Activated naive CD4-positive, alpha-beta T cell treated with anti-CD3 and anti-CD28 coated beads, Interleukin-2, amount 50 U/mL, for 72 hours (primary cell): ENCODE measurements around the gene ARHGEF6. TPM values are rescaled to one million over a fixed set of nuclear protein-coding genes. Genes with fewer than 3 reads are reported as not detected.
A peak's percentile ranks its signal among the peaks of the same experiment; 100 is the strongest.

Source experiments
- ATAC-seq, 2 donors: fragments of 150-1000 bp; cut with Tn5 transposase; 2 replicates each; pipeline ENCODE4 v1.10.0; 2021; ENCODE audit warnings: mild to moderate bottlenecking in 2 of 2, moderate library complexity in 2 of 2
- DNase-seq, 2 donors: peaks; one replicate each; pipeline ENCODE4 v3.0.0; 2021 to 2022; ENCODE audit warnings: low spot score in 2 of 2
- H3K27ac Mint-ChIP-seq, 2 donors: one replicate each; pipeline ENCODE4 v1.8.0; 2022; ENCODE audit warnings: mild to moderate bottlenecking in 2 of 2, mixed read lengths in 2 of 2
- H3K36me3 Mint-ChIP-seq, 2 donors: one replicate each; pipeline ENCODE4 v1.8.0; 2022; ENCODE audit warnings: mixed read lengths in 2 of 2
- H3K9me3 Mint-ChIP-seq, 2 donors: one replicate each; pipeline ENCODE4 v1.8.0; 2022; ENCODE audit warnings: mixed read lengths in 2 of 2
- total RNA-seq, 2 donors: library from RNA; stranded (reverse); gene quantifications; one replicate each; pipeline ENCODE4 v1.2.3, GENCODE V29; 2022

The ARHGEF6 gene
- total RNA-seq, 2 donors from 2014 or later = 59.5 to 80.3 TPM

GRCh38 chrX:136656361-136656964 is 124.3 kb downstream of the ARHGEF6 start:
- H3K36me3 Mint-ChIP-seq = peaks cover 71 to 88% of the 10 kb centered on the region in 2 donors
- peak overlapping the region; percentile 96 for H3K27ac Mint-ChIP-seq
- DNase-seq = no peak
- H3K9me3 Mint-ChIP-seq = no peaks in the 10 kb centered on the region
- peak; percentile 18 to 53 for ATAC-seq

- peaks cover 91 to 94% of the 10 kb centered on the region in 2 donors for H3K36me3 Mint-ChIP-seq
- DNase-seq (no peak), ATAC-seq (peak; percentile 64 to 73)
- no peaks in the 10 kb centered on the region for H3K9me3 Mint-ChIP-seq
- peak overlapping the region; percentile 96 for H3K27ac Mint-ChIP-seq
Measured at GRCh38 chrX:136652822-136653723, 127.7 kb downstream of the ARHGEF6 start.

- Mint-ChIP-seq H3K27ac (peak overlapping the region; percentile 96), H3K36me3 (peaks cover 74 to 76% of the 10 kb centered on the region in 2 donors), H3K9me3 (no peaks in the 10 kb centered on the region)
- DNase-seq (no peak), ATAC-seq (peak in 1 of 2 donors; percentile 45)
Measured at GRCh38 chrX:136650811-136651210, 129.9 kb downstream of the ARHGEF6 start.

GRCh38 chrX:136647677-136648360 is 132.9 kb downstream of the ARHGEF6 start, which contains the start of gene CD40LG:
Gene CD40LG (plus strand): TSS chrX:136648158. CDS start chrX:136648249, 91 bp downstream.
- Mint-ChIP-seq H3K9me3 (no peaks in the 10 kb centered on the region), H3K27ac (peak within 1 kb of the TSS; percentile 96), H3K36me3 (peaks cover 44 to 46% of the 10 kb centered on the region in 2 donors)
- DNase-seq = no peak
- peak; percentile 51 to 59 for ATAC-seq

- ATAC-seq = peak; percentile 64 to 74
- H3K27ac Mint-ChIP-seq = peak overlapping the region; percentile 96
- no peaks in the 10 kb centered on the region for H3K9me3 Mint-ChIP-seq
- peaks cover 36 to 37% of the 10 kb centered on the region in 2 donors for H3K36me3 Mint-ChIP-seq
- peak in 1 of 2 donors; percentile 45 for DNase-seq
Measured at GRCh38 chrX:136646602-136647239, 134.0 kb downstream of the ARHGEF6 start.

- no peak for ATAC-seq
- peak overlapping the region; percentile 55 to 71 for H3K27ac Mint-ChIP-seq
- DNase-seq = no peak
- peaks cover 0 to 4% of the 10 kb centered on the region in 2 donors for H3K9me3 Mint-ChIP-seq
- peaks cover under 1 to 17% of the 10 kb centered on the region in 2 donors for H3K36me3 Mint-ChIP-seq
Measured at GRCh38 chrX:136643243-136643642, 137.5 kb downstream of the ARHGEF6 start.

GRCh38 chrX:136639506-136640176 is 141.1 kb downstream of the ARHGEF6 start:
- DNase-seq (no peak), ATAC-seq (peak in 1 of 2 donors; percentile 22)
- peaks cover 4% of the 10 kb centered on the region in 2 donors for H3K9me3 Mint-ChIP-seq
- peaks cover 0 to 17% of the 10 kb centered on the region in 2 donors for H3K36me3 Mint-ChIP-seq
- H3K27ac Mint-ChIP-seq = peak overlapping the region; percentile 32 to 93

GRCh38 chrX:136636121-136636520 is 144.6 kb downstream of the ARHGEF6 start:
- Mint-ChIP-seq H3K9me3 (peaks cover 4% of the 10 kb centered on the region in 2 donors), H3K27ac (peak overlapping the region; percentile 87 to 94), H3K36me3 (peaks cover 0 to 10% of the 10 kb centered on the region in 2 donors)
- DNase-seq = no peak
- ATAC-seq = no peak

- peaks cover 4% of the 10 kb centered on the region in 2 donors for H3K9me3 Mint-ChIP-seq
- peak overlapping the region; percentile 87 to 94 for H3K27ac Mint-ChIP-seq
- peaks cover 0 to 8% of the 10 kb centered on the region in 2 donors for H3K36me3 Mint-ChIP-seq
- DNase-seq (no peak), ATAC-seq (peak; percentile 84 to 86)
Measured at GRCh38 chrX:136635235-136635634, 145.5 kb downstream of the ARHGEF6 start.

GRCh38 chrX:136630881-136631280 is 149.9 kb downstream of the ARHGEF6 start:
- Mint-ChIP-seq H3K27ac (peak overlapping the region; percentile 70 to 96), H3K9me3 (no peaks in the 10 kb centered on the region), H3K36me3 (no peaks in the 10 kb centered on the region)
- no peak for DNase-seq
- ATAC-seq = no peak

GRCh38 chrX:136629084-136629750 is 151.5 kb downstream of the ARHGEF6 start:
- DNase-seq (no peak), ATAC-seq (no peak)
- Mint-ChIP-seq H3K36me3 (peaks cover 0 to 8% of the 10 kb centered on the region in 2 donors), H3K9me3 (peaks cover 3 to 6% of the 10 kb centered on the region in 2 donors), H3K27ac (peak overlapping the region; percentile 84 to 96)

- DNase-seq (peak; percentile 41 to 65), ATAC-seq (peak; percentile 87 to 90)
- H3K27ac Mint-ChIP-seq = peak overlapping the region; percentile 96 to 99
- peaks cover 0 to 8% of the 10 kb centered on the region in 2 donors for H3K36me3 Mint-ChIP-seq
- peaks cover 3 to 6% of the 10 kb centered on the region in 2 donors for H3K9me3 Mint-ChIP-seq
Measured at GRCh38 chrX:136627409-136627808, 153.3 kb downstream of the ARHGEF6 start.

- peak in 1 of 2 donors; percentile 25 for ATAC-seq
- peaks cover 0 to 8% of the 10 kb centered on the region in 2 donors for H3K36me3 Mint-ChIP-seq
- no peak for DNase-seq
- peak overlapping the region; percentile 96 to 99 for H3K27ac Mint-ChIP-seq
- peaks cover 3 to 6% of the 10 kb centered on the region in 2 donors for H3K9me3 Mint-ChIP-seq
Measured at GRCh38 chrX:136626891-136627290, 153.8 kb downstream of the ARHGEF6 start.

GRCh38 chrX:136626237-136626636 is 154.5 kb downstream of the ARHGEF6 start:
- no peak for DNase-seq
- peak; percentile 32 to 39 for ATAC-seq
- peaks cover 3 to 6% of the 10 kb centered on the region in 2 donors for H3K9me3 Mint-ChIP-seq
- H3K36me3 Mint-ChIP-seq = peaks cover 0 to 8% of the 10 kb centered on the region in 2 donors
- peak overlapping the region; percentile 96 to 99 for H3K27ac Mint-ChIP-seq

GRCh38 chrX:136625246-136625645 is 155.5 kb downstream of the ARHGEF6 start:
- DNase-seq = no peak
- Mint-ChIP-seq H3K27ac (peak overlapping the region; percentile 91 to 96), H3K9me3 (peaks cover 3 to 6% of the 10 kb centered on the region in 2 donors), H3K36me3 (peaks cover 0 to 8% of the 10 kb centered on the region in 2 donors)
- ATAC-seq = no peak
